Measurements from ENCODE around the gene DZIP1. TPM values are rescaled to one million over a fixed set of nuclear protein-coding genes. Genes with fewer than 3 reads are reported as not detected.

Gene DZIP1
- total and polyA plus RNA-seq, 10 of the 15 experiments (the other 5 are each of a cell fraction or from before 2014, with no cell fraction given) = 0.01 to 1.9 (median 0.55) TPM

DNA sequence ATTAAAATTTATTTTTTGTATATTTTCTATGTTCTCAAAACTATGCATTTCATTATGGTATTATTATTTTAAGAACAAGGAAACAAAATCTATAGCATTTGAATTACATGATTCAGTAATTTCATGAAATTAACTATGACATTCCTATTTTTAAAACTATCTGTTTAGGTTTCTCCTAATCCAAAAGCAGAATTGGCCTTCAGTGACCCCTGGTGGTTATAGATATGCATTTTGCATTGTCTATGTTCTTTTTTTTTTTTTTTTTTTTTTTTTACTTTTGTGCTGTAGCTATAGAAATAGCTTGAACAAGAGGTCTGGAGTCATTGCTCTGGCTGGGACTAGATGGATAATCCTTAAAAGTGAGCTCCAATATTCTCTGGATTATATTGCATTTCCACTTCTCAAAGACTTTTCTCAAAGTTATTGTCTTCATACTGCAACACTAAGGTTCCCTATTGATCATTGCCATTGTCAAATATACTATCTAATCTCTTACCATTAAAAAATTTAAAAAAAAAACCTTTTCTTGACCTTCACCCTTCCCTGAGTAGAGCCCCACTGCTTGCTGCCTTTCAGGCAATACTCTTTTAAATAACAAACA, 16.6 kb upstream of the DZIP1 start:
- Histone ChIP-seq H3K9ac (ENCODE audit: control insufficient read depth, insufficient read depth, low read length) (no peak overlapping the region), H3K9me3 (replicated peaks; ENCODE audit: control insufficient read depth, insufficient read depth, low read length) (no peaks in the 10 kb centered on the region; the same call in 2 of the 3 replicates), H3K4me2 (ENCODE audit: control insufficient read depth, insufficient read depth) (no peak overlapping the region), H3K4me3 (no peak overlapping the region), H3K36me3 (ENCODE audit: control insufficient read depth in 2 of 2, insufficient read depth in 2 of 2, low read length in 1 of 2) (no peaks in the 10 kb centered on the region), H4K20me1 (ENCODE audit: control insufficient read depth, insufficient read depth) (no peaks in the 10 kb centered on the region), H2AFZ (ENCODE audit: control insufficient read depth, low read depth, low read length) (no peak overlapping the region), H3K79me2 (ENCODE audit: control insufficient read depth, insufficient read depth, low read length) (no peaks in the 10 kb centered on the region), H3K27me3 (replicated peaks in 1 of 2; ENCODE audit: control insufficient read depth in 2 of 2, insufficient read depth in 2 of 2, low read length in 1 of 2) (no peaks in the 10 kb centered on the region), H3K4me1 (ENCODE audit: control insufficient read depth, insufficient read depth, low read length) (no peaks in the 10 kb centered on the region), H3K27ac (ENCODE audit: control insufficient read depth, insufficient read depth) (no peak overlapping the region)
- ChIA-PET SMC1A (ENCODE audit: uncharacterized antibody, unreplicated experiment) (interaction anchor here (1.2 to 1.9 kb wide), 6 partner anchors 11 to 173 kb away, joined by 3 to 12 read pairs (median 8); partner anchors contain the start of gene DNAJC3), RAD21 (ENCODE audit: unreplicated experiment) (interaction anchor here (0.6 to 1.8 kb wide), 10 partner anchors 15 to 459 kb away, joined by 3 to 12 read pairs (median 4); partner anchors contain the start of gene DNAJC3), CTCF (interaction anchor here (0.6 to 4.3 kb wide), 20 partner anchors 10 to 1351 kb away, joined by 3 to 42 read pairs (median 4); partner anchors contain the start of gene DNAJC3), POLR2A (interaction anchor here (0.6 to 0.7 kb wide), 3 partner anchors 10 to 260 kb away, joined by 5 to 7 read pairs (median 7); no protein-coding TSS in a partner anchor)
- TF ChIP-seq RAD21 (IDR thresholded peaks at IDR 0.05; ENCODE audit: insufficient read depth, low read depth, low read length) (peak; percentile 68), SMC3 (IDR thresholded peaks at IDR 0.05; ENCODE audit: borderline replicate concordance, low read length) (peak; percentile 57; the same call in 1 of the 2 replicates), ZNF384 (IDR thresholded peaks at IDR 0.05; ENCODE audit: borderline replicate concordance, low read depth, low read length) (peak; percentile 97), POU2F2 (IDR thresholded peaks at IDR 0.05; ENCODE audit: borderline replicate concordance, low read depth, low read length) (peak; percentile 50; the same call in 1 of the 3 replicates)
- TF ChIP-seq, protein P1, sequence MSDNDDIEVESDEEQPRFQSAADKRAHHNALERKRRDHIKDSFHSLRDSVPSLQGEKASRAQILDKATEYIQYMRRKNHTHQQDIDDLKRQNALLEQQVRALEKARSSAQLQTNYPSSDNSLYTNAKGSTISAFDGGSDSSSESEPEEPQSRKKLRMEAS (IDR thresholded peaks at IDR 0.05; ENCODE audit: low read depth, low read length) = no peak
- TF ChIP-seq, protein P2, sequence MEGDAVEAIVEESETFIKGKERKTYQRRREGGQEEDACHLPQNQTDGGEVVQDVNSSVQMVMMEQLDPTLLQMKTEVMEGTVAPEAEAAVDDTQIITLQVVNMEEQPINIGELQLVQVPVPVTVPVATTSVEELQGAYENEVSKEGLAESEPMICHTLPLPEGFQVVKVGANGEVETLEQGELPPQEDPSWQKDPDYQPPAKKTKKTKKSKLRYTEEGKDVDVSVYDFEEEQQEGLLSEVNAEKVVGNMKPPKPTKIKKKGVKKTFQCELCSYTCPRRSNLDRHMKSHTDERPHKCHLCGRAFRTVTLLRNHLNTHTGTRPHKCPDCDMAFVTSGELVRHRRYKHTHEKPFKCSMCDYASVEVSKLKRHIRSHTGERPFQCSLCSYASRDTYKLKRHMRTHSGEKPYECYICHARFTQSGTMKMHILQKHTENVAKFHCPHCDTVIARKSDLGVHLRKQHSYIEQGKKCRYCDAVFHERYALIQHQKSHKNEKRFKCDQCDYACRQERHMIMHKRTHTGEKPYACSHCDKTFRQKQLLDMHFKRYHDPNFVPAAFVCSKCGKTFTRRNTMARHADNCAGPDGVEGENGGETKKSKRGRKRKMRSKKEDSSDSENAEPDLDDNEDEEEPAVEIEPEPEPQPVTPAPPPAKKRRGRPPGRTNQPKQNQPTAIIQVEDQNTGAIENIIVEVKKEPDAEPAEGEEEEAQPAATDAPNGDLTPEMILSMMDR (IDR thresholded peaks at IDR 0.05 in 2 of 3, conservative IDR thresholded peaks at IDR 0.05 in 1 of 3; ENCODE audit: control insufficient read depth in 2 of 3, extremely low read depth in 1 of 3, insufficient read depth in 1 of 3, low read depth in 3 of 3, low read length in 3 of 3) = peak; percentile 50 to 60 (median 54)
- peak; percentile 53; the same call in 2 of the 3 replicates for ATAC-seq
- DNase-seq (ENCODE audit: low read depth, low spot score) = no peak
- in situ Hi-C loops (cut with MboI) = no loop called here
- no TSS peak for BruUV-seq (replicated peaks)
- FAIRE-seq = peak; percentile 84
- intact Hi-C loops (cut with micrococcal nuclease; ENCODE audit: unreplicated experiment) = loop anchor here (1.0 to 5.0 kb wide), 4 partner anchors 37 to 171 kb away; no protein-coding TSS in a partner anchor
